ENCODE data around the gene ASB2. TPM values are rescaled to one million over a fixed set of nuclear protein-coding genes. Genes with fewer than 3 reads are reported as not detected.

Gene ASB2
- total RNA-seq, 1 experiment from 2014 or later, result 0.35 TPM

GRCh38 chr14:93901813-93902212, 74.6 kb downstream of the ASB2 start:
- Histone ChIP-seq H3K14ac (ENCODE audit: insufficient read depth, low read length) (no peak overlapping the region), H4K20me1 (ENCODE audit: control insufficient read depth, insufficient read depth, insufficient read length) (no peaks in the 10 kb centered on the region), H2BK5ac (ENCODE audit: insufficient read length, low read length) (no peak overlapping the region), H3K79me2 (ENCODE audit: insufficient read depth, low read length) (no peaks in the 10 kb centered on the region), H4K91ac (ENCODE audit: insufficient read length, low read depth, low read length) (no peak overlapping the region), H3K18ac (ENCODE audit: insufficient read length, low read depth, low read length) (no peak overlapping the region), H3K4me1 (ENCODE audit: insufficient read depth, low read length) (no peaks in the 10 kb centered on the region), H2AK5ac (ENCODE audit: insufficient read length, low read length) (no peak overlapping the region), H3K27ac (ENCODE audit: insufficient read length, low read depth, low read length) (no peak overlapping the region), H3K4me2 (ENCODE audit: insufficient read depth, insufficient read length, low read length) (no peak overlapping the region), H3K23ac (ENCODE audit: insufficient read length, low read depth, low read length) (no peak overlapping the region), H2BK20ac (ENCODE audit: low read depth, low read length, poor library complexity, severe bottlenecking) (no peak overlapping the region), H3K9ac (ENCODE audit: extremely low read depth, insufficient read length, low read length) (no peak overlapping the region), H3K9me3 (ENCODE audit: control insufficient read depth, low read depth, low read length) (no peaks in the 10 kb centered on the region), H3K56ac (ENCODE audit: insufficient read length, low read depth, low read length) (no peak overlapping the region), H3T11ph (ENCODE audit: low read length) (no peak overlapping the region), H2BK15ac (ENCODE audit: low read depth, low read length) (no peak overlapping the region), H2BK120ac (ENCODE audit: low read depth, low read length, poor library complexity, severe bottlenecking) (no peak overlapping the region), H3K27me3 (ENCODE audit: insufficient read depth, low read length) (no peaks in the 10 kb centered on the region), H2AFZ (ENCODE audit: low read length) (no peak overlapping the region), H3K4ac (ENCODE audit: low read depth, low read length) (no peak overlapping the region), H3K79me1 (ENCODE audit: insufficient read depth, low read depth, low read length, poor library complexity, severe bottlenecking) (no peaks in the 10 kb centered on the region), H4K5ac (ENCODE audit: insufficient read length, low read depth, low read length) (no peak overlapping the region), H4K8ac (replicated peaks; ENCODE audit: insufficient read length, low read depth, low read length) (no peak overlapping the region), H2BK12ac (ENCODE audit: insufficient read length, low read depth, low read length) (no peak overlapping the region), H3K23me2 (ENCODE audit: insufficient read length, low read depth, low read length, poor library complexity, severe bottlenecking) (no peaks in the 10 kb centered on the region)
- Mint-ChIP-seq H3K36me3 (ENCODE audit: insufficient read depth in 1 of 3, low read depth in 3 of 3) (no peaks in the 10 kb centered on the region), H3K4me1 (peaks cover 14 to 17% of the 10 kb centered on the region in 2 experiments), H3K4me3 (no peak overlapping the region), H3K27ac (no peak overlapping the region), H3K27me3 (ENCODE audit: low read depth) (peaks cover 1% of the 10 kb centered on the region), H3K9me3 (no peaks in the 10 kb centered on the region)
- no peak for DNase-seq
- WGBS (ENCODE audit: extremely low coverage, insufficient read length, low lambda C conversion rate), result no CpG with 5 or more reads among the region's 6 CpGs
- TF ChIP-seq, protein P1, sequence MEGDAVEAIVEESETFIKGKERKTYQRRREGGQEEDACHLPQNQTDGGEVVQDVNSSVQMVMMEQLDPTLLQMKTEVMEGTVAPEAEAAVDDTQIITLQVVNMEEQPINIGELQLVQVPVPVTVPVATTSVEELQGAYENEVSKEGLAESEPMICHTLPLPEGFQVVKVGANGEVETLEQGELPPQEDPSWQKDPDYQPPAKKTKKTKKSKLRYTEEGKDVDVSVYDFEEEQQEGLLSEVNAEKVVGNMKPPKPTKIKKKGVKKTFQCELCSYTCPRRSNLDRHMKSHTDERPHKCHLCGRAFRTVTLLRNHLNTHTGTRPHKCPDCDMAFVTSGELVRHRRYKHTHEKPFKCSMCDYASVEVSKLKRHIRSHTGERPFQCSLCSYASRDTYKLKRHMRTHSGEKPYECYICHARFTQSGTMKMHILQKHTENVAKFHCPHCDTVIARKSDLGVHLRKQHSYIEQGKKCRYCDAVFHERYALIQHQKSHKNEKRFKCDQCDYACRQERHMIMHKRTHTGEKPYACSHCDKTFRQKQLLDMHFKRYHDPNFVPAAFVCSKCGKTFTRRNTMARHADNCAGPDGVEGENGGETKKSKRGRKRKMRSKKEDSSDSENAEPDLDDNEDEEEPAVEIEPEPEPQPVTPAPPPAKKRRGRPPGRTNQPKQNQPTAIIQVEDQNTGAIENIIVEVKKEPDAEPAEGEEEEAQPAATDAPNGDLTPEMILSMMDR (conservative IDR thresholded peaks at IDR 0.05), result no peak
